CD4-positive, alpha-beta T cell (primary cell): ENCODE measurements around the gene TMEM30A. TPM values are rescaled to one million over a fixed set of nuclear protein-coding genes. Genes with fewer than 3 reads are reported as not detected.

ENCODE experiments used
- ATAC-seq: fragments of 200-7000 bp; cut with Tn5 transposase; one replicate; pipeline ENCODE4 v1.10.0; 2022; ENCODE audit warnings: mild to moderate bottlenecking; ENCODE audit not compliant: poor library complexity
- CTCF ChIA-PET: fragments of 350-600 bp; sonication (Branson Sonifier 250); formaldehyde crosslinking; loops from one replicate; lab custom pipeline; 2021; ENCODE audit warnings: antibody characterized with exemption, inconsistent platforms; lab: Charles Lee
- POLR2A ChIA-PET: fragments of 350-600 bp; sonication (Branson Sonifier 250); formaldehyde crosslinking; loops from one replicate; lab custom pipeline; 2021; ENCODE audit warnings: antibody characterized with exemption, inconsistent platforms; lab: Charles Lee
- DNase-seq, 14 experiments: peaks; one replicate each; pipeline ENCODE4 v3.0.0-alpha.2; 2013 to 2020; ENCODE audit warnings: mixed read lengths in 2 of 14
- H3K27ac ChIP-seq, 2 donors: one replicate each; pipeline versions ENCODE4 v1.5.1 to v1.7.0; 2013; ENCODE audit warnings: low read length in 2 of 2, low read depth in 1 of 2, mild to moderate bottlenecking in 1 of 2
- H3K27me3 ChIP-seq, 2 experiments: 1 replicate in 1 of 2; 2 replicates in 1 of 2; pipeline versions ENCODE4 v1.6.1 to v1.7.0; 2013; ENCODE audit warnings: low read length in 2 of 2, control low read depth in 1 of 2, mild to moderate bottlenecking in 1 of 2, moderate library complexity in 1 of 2; ENCODE audit not compliant: insufficient read depth in 2 of 2, control insufficient read depth in 1 of 2
- H3K36me3 ChIP-seq: one replicate; pipeline ENCODE4 v1.6.1; 2013; ENCODE audit warnings: low read length, control low read depth; ENCODE audit not compliant: insufficient read depth
- H3K4me1 ChIP-seq: one replicate; pipeline ENCODE4 v1.6.1; 2013; ENCODE audit warnings: low read length, control low read depth; ENCODE audit not compliant: insufficient read depth
- H3K4me3 ChIP-seq: one replicate; pipeline ENCODE4 v1.5.1; 2013; ENCODE audit warnings: mild to moderate bottlenecking, low read length, moderate library complexity
- H3K9me3 ChIP-seq, 2 experiments: 1 replicate in 1 of 2; 2 replicates in 1 of 2; pipeline versions ENCODE4 v1.6.1 to v1.7.0; 2013; ENCODE audit warnings: low read length in 2 of 2, mild to moderate bottlenecking in 2 of 2, control low read depth in 1 of 2, moderate library complexity in 1 of 2; ENCODE audit not compliant: control insufficient read depth in 1 of 2, insufficient read depth in 1 of 2
- H3K27ac Mint-ChIP-seq: one replicate; pipeline ENCODE4 v1.8.0; 2020; ENCODE audit warnings: mixed read lengths
- H3K27me3 Mint-ChIP-seq: one replicate; pipeline ENCODE4 v1.8.0; 2021; ENCODE audit warnings: mixed read lengths
- H3K36me3 Mint-ChIP-seq: one replicate; pipeline ENCODE4 v1.8.0; 2021; ENCODE audit warnings: low read depth, mixed read lengths
- H3K4me1 Mint-ChIP-seq: one replicate; pipeline ENCODE4 v1.8.0; 2021; ENCODE audit warnings: low read depth, mixed read lengths
- H3K4me3 Mint-ChIP-seq: one replicate; pipeline ENCODE4 v1.8.0; 2020; ENCODE audit warnings: mild to moderate bottlenecking, mixed read lengths
- H3K9me3 Mint-ChIP-seq: one replicate; pipeline ENCODE4 v1.8.0; 2020; ENCODE audit warnings: mixed read lengths
- CTCF ChIP-seq: fragments of 200-600 bp; IDR thresholded peaks from one replicate; pipeline ENCODE4 v1.8.0; 2022; ENCODE audit warnings: antibody characterized with exemption, mild to moderate bottlenecking
- intact Hi-C, 2 experiments: fragments of 100-400 bp; cut with DNase I in 1 of 2; cut with micrococcal nuclease in 1 of 2; formaldehyde crosslinking; loops; one replicate each; pipeline versions ENCODE4 v1.15.1 to v1.9.0; 2023 to 2025; cut with DNase I, micrococcal nuclease
- total RNA-seq, 174 experiments: library from RNA in 2 of 174; stranded (reverse) in 2 of 174; gene quantifications; one replicate each; pipeline ENCODE4 v1.2.3 and lab custom pipeline; 2021 to 2026

Gene TMEM30A
- total RNA-seq, 2 experiments from 2014 or later: 29.8 to 33.2 TPM

- ChIA-PET POLR2A (interaction anchor here (2.1 kb wide), 1 partner anchor 1470 kb away, joined by 9 read pairs; no protein-coding TSS in a partner anchor), CTCF (interaction anchor here (0.6 to 5.8 kb wide), 17 partner anchors 31 to 1596 kb away, joined by 3 to 90 read pairs (median 3); no protein-coding TSS in a partner anchor)
- H3K4me3 ChIP-seq: no peak overlapping the region
- Mint-ChIP-seq H3K27ac (no peak overlapping the region), H3K36me3 (no peaks in the 10 kb centered on the region), H3K27me3 (peaks cover 83% of the 10 kb centered on the region), H3K4me3 (no peak overlapping the region), H3K9me3 (no peaks in the 10 kb centered on the region), H3K4me1 (peaks cover 50% of the 10 kb centered on the region)
- H3K9me3 ChIP-seq: peaks cover 0 to 8% of the 10 kb centered on the region in 2 experiments
- no peak for ATAC-seq
- H3K36me3 ChIP-seq: no peaks in the 10 kb centered on the region
- H3K27me3 ChIP-seq: peaks cover 45 to 57% of the 10 kb centered on the region in 2 experiments
- no peak overlapping the region for H3K27ac ChIP-seq
- intact Hi-C loops: loop anchor here (1.0 to 2.0 kb wide), 6 partner anchors 1118 to 1534 kb away; no protein-coding TSS in a partner anchor
- peak; percentile 42 for TF ChIP-seq CTCF
- no peak for DNase-seq
- H3K4me1 ChIP-seq: peaks cover 49% of the 10 kb centered on the region
Measured at GRCh38 chr6:75209184-75209723, 75.3 kb downstream of the TMEM30A start.

DNA sequence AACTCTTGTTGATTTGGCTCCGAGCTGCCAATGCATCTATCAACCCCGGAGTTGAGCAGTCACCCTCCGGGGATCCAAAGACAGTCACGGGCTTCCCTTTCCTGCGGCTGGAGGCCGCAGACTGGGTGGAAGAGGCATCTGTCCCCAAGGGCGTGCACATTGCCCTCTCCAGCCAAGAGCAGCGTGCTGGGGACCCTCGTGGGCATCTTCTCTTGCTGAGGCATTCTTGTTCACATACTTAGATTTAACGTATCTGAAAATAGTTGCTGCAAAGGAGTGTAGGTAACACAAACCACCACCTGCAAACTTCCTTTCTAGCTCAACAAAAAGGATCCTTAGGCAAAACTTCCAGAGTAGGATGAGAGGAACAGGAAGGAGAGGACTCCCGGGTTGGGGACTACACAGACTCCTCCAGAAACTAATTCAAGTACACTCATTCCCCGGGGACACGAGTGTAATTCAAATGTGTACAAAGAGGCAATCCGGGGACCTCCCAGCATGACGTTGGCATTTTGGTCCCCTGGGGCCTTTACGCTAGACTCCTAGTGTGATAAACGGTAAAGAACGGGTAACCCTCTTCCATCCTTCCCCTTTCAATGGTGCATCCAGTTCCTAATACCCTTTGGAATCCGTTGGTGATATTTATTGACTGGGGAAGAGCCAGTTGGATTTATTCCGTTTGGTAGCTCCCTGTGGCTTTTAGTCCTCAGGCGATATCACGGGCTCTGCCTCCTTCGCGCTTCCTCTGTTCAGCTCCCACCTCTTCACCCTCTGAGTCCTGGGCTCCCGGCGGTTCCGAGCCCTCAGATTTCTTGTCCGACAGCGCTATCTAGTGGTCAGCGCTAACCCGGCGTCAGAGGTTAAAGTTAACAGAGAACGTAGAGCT is 76.1 kb downstream of the TMEM30A start:
- Histone ChIP-seq H3K36me3 (no peaks in the 10 kb centered on the region), H3K4me1 (peaks cover 53% of the 10 kb centered on the region), H3K4me3 (peak overlapping the region; percentile 35), H3K27ac (no peak overlapping the region), H3K9me3 (peaks cover 0 to 8% of the 10 kb centered on the region in 2 experiments), H3K27me3 (peaks cover 45 to 60% of the 10 kb centered on the region in 2 experiments)
- Mint-ChIP-seq H3K27ac (no peak overlapping the region), H3K4me1 (peaks cover 54% of the 10 kb centered on the region), H3K36me3 (no peaks in the 10 kb centered on the region), H3K9me3 (no peaks in the 10 kb centered on the region), H3K27me3 (peaks cover 86% of the 10 kb centered on the region), H3K4me3 (peak overlapping the region; percentile 72)
- ATAC-seq (peak; percentile 84), DNase-seq (peak; percentile 67 to 87 (median 76))
- ChIA-PET CTCF (interaction anchor here (0.6 to 5.8 kb wide), 17 partner anchors 32 to 1596 kb away, joined by 3 to 90 read pairs (median 3); no protein-coding TSS in a partner anchor), POLR2A (interaction anchor here (2.1 kb wide), 1 partner anchor 1469 kb away, joined by 9 read pairs; no protein-coding TSS in a partner anchor)
- intact Hi-C loops: loop anchor here (1.0 to 2.0 kb wide), 6 partner anchors 1118 to 1534 kb away; no protein-coding TSS in a partner anchor
- TF ChIP-seq CTCF: peak; percentile 85

DNA sequence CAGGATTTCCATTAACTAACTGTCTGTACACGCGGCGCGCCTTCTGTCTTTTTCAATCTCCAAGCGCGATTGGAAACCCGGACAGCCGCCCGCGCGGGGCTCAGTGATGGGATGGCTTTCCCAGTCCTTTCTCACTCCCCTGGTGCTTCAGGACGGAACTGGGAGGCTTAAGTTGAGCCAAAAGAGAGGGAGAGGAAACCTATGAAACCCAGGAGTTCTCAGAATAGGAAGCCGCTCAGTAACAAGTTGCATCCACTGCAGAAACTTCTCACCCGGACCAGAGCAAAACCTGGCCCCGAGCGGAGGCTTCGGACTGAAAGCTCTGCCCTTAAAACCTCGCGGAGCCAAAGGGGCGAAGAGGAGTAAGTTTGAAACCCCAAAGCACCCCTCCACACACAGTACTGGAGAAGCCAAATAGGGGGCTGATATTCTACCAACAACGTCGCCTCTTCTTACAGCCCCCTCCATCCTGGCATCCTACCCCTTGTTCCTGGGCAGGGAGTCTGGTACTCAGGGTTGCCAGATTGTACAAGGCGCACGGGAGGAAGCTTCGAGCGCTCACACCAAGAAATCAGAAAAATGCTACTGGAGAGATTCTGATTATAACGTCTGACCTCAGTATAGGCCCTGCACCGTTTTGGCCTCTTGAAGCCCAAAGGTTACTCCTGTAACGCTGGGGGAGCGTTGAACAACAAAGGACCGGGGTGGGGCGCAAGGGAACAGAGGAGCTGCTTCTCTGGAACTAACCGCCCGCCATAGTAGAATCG is 77.8 kb downstream of the TMEM30A start:
- peak in 1 of 14 experiments; percentile 9 for DNase-seq
- Histone ChIP-seq H3K4me3 (peak overlapping the region; percentile 16), H3K9me3 (peaks cover 0 to 14% of the 10 kb centered on the region in 2 experiments), H3K36me3 (no peaks in the 10 kb centered on the region), H3K27ac (no peak overlapping the region), H3K27me3 (peaks cover 59 to 75% of the 10 kb centered on the region in 2 experiments), H3K4me1 (peaks cover 62% of the 10 kb centered on the region)
- intact Hi-C loops: no loop called here
- ChIA-PET CTCF (interaction anchor here (5.8 kb wide), 1 partner anchor 1469 kb away, joined by 90 read pairs; no protein-coding TSS in a partner anchor), POLR2A (interaction anchor here (0.6 kb wide), 1 partner anchor 37 kb away, joined by 3 read pairs; the partner anchor contains the start of gene COX7A2)
- ATAC-seq: no peak
- H3K9me3 Mint-ChIP-seq: no peaks in the 10 kb centered on the region
- TF ChIP-seq CTCF: no peak
- H3K36me3 Mint-ChIP-seq: no peaks in the 10 kb centered on the region
- peaks cover 92% of the 10 kb centered on the region for H3K27me3 Mint-ChIP-seq
- peaks cover 63% of the 10 kb centered on the region for H3K4me1 Mint-ChIP-seq
- peak overlapping the region; percentile 70 for H3K4me3 Mint-ChIP-seq
- H3K27ac Mint-ChIP-seq: no peak overlapping the region
